ENCODE results near the gene CRISPLD2. TPM values are rescaled to one million over a fixed set of nuclear protein-coding genes. Genes with fewer than 3 reads are reported as not detected.
A peak's percentile ranks its signal among the peaks of the same experiment; 100 is the strongest.
"Not testable (repeated sequence)": the region's sequence is repeated elsewhere in the genome, so short reads cannot be mapped to it uniquely, and the experiment has no call there.

Gene CRISPLD2
- total RNA-seq, 2 donors from 2014 or later = 27.5 to 129 TPM

DNA sequence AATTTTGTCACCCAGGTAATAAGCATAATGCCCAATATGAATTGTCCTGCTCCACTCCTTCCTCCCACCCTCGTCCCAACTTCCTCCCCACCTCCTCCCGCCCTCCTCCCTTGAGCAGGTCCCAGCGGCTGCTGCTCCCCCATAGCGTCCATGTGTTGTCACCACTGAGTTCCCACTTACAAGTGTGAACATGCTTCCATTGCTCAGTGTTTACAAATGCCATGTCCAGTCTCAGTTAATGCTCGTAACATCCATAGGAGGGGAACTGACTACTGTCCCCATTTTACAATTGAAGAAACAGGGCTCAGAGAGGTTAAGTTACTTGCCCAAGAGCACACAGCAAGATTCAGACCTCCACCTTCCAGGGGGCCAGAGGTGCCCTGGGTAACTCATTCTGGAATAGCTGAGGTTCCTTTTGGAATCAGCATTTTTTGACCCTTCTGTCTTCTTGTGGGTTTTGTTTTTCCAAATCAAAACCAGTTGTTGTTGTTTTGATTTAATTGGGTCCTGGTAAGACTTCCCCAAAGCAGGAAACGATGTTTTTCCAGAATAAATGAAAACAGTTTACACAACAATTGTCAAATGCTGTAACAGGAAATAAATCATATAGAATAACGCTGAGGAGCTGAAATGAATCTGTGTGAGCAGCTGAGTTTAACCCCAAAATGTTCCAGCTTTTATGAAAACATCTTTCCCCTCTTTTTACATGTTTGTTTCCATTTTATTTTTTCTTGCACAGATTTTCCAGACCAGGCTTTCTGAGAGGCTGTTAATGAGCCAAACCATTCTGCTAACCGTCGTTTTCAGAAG is 117.6 kb downstream of the CRISPLD2 start:
- Histone ChIP-seq H3K36me3 (replicated peaks in 1 of 2; ENCODE audit: insufficient read depth in 1 of 2, low read depth in 2 of 2) (no peaks in the 10 kb centered on the region), H3K27ac (no peak overlapping the region), H3K4me1 (peaks cover 22% of the 10 kb centered on the region), H3K4me3 (no peak overlapping the region), H3K27me3 (no peaks in the 10 kb centered on the region), H3K9me3 (no peaks in the 10 kb centered on the region)
- TF ChIP-seq, protein P1, sequence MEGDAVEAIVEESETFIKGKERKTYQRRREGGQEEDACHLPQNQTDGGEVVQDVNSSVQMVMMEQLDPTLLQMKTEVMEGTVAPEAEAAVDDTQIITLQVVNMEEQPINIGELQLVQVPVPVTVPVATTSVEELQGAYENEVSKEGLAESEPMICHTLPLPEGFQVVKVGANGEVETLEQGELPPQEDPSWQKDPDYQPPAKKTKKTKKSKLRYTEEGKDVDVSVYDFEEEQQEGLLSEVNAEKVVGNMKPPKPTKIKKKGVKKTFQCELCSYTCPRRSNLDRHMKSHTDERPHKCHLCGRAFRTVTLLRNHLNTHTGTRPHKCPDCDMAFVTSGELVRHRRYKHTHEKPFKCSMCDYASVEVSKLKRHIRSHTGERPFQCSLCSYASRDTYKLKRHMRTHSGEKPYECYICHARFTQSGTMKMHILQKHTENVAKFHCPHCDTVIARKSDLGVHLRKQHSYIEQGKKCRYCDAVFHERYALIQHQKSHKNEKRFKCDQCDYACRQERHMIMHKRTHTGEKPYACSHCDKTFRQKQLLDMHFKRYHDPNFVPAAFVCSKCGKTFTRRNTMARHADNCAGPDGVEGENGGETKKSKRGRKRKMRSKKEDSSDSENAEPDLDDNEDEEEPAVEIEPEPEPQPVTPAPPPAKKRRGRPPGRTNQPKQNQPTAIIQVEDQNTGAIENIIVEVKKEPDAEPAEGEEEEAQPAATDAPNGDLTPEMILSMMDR (IDR thresholded peaks at IDR 0.05) = no peak
- TF ChIP-seq POLR2A (IDR thresholded peaks at IDR 0.05) = no peak
- ATAC-seq (no peak), DNase-seq (no peak)
- 69 to 79% methylated on average over 9 of the region's 9 CpGs for WGBS, 2 donors
- intact Hi-C loops (cut with DNase I) = no loop called here

GRCh38 chr16:84938616-84939015 is 118.8 kb downstream of the CRISPLD2 start:
- ATAC-seq; intact Hi-C loops (cut with DNase I); H3K36me3 ChIP-seq (replicated peaks in 1 of 2; ENCODE audit: insufficient read depth in 1 of 2, low read depth in 2 of 2); H3K9me3 ChIP-seq; DNase-seq; H3K27me3 ChIP-seq; H3K27ac ChIP-seq; H3K4me3 ChIP-seq: not testable (repeated sequence)
- WGBS, 2 donors = 83 to 87% methylated on average over 5 to 6 of the region's 6 CpGs
- peaks cover 13% of the 10 kb centered on the region for H3K4me1 ChIP-seq

- Histone ChIP-seq H3K36me3 (replicated peaks in 1 of 2; ENCODE audit: insufficient read depth in 1 of 2, low read depth in 2 of 2) (no peaks in the 10 kb centered on the region), H3K4me3 (no peak overlapping the region), H3K27me3 (no peaks in the 10 kb centered on the region), H3K4me1 (no peaks in the 10 kb centered on the region), H3K27ac (no peak overlapping the region), H3K9me3 (no peaks in the 10 kb centered on the region)
- intact Hi-C loops (cut with DNase I) = no loop called here
- WGBS, 2 donors = 79 to 85% methylated on average over 16 to 40 of the region's 41 CpGs
- DNase-seq (no peak), ATAC-seq (peak; percentile 27)
- no peak for TF ChIP-seq POLR2A (IDR thresholded peaks at IDR 0.05)
- TF ChIP-seq, protein P1 (IDR thresholded peaks at IDR 0.05) = no peak
Measured at GRCh38 chr16:84940670-84941551, 121.1 kb downstream of the CRISPLD2 start.

DNA sequence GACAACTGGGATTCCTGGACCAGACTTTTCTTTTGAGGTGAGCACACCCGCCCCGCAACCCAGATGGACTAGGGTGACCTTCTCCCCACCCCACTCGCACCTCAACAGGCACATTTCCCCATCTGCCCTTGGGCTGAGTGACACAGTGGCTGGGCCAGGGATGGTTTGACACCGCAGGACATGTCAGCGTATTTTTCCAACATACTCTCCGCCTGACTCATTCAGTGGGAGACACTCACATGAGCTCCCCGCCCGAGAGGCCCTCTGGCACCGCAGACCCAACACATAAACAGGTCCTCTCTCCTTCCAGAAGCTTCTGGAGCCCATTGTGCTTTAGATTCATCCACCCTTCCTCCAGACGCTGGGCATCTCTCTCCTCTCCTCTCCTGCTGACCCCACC is 122.1 kb downstream of the CRISPLD2 start:
- Histone ChIP-seq H3K4me3 (no peak overlapping the region), H3K27ac (no peak overlapping the region), H3K27me3 (no peaks in the 10 kb centered on the region), H3K4me1 (no peaks in the 10 kb centered on the region), H3K9me3 (no peaks in the 10 kb centered on the region), H3K36me3 (replicated peaks in 1 of 2; ENCODE audit: insufficient read depth in 1 of 2, low read depth in 2 of 2) (no peaks in the 10 kb centered on the region)
- DNase-seq (no peak), ATAC-seq (no peak)
- TF ChIP-seq POLR2A (IDR thresholded peaks at IDR 0.05) = no peak
- TF ChIP-seq, protein P1 (IDR thresholded peaks at IDR 0.05) = no peak
- 89 to 90% methylated on average over 9 to 10 of the region's 10 CpGs for WGBS, 2 donors
- intact Hi-C loops (cut with DNase I) = no loop called here

GRCh38 chr16:84942786-84943185 is 123.0 kb downstream of the CRISPLD2 start:
- no peaks in the 10 kb centered on the region for H3K9me3 ChIP-seq
- no peak for TF ChIP-seq POLR2A (IDR thresholded peaks at IDR 0.05)
- TF ChIP-seq, protein P1 (IDR thresholded peaks at IDR 0.05) = no peak
- no peaks in the 10 kb centered on the region for H3K27me3 ChIP-seq
- no peaks in the 10 kb centered on the region for H3K4me1 ChIP-seq
- DNase-seq (no peak), ATAC-seq (no peak)
- intact Hi-C loops (cut with DNase I) = no loop called here
- H3K4me3 ChIP-seq = no peak overlapping the region
- 82 to 91% methylated on average over 4 of the region's 4 CpGs for WGBS, 2 donors
- no peak overlapping the region for H3K27ac ChIP-seq
- no peaks in the 10 kb centered on the region for H3K36me3 ChIP-seq (replicated peaks in 1 of 2; ENCODE audit: insufficient read depth in 1 of 2, low read depth in 2 of 2)

Measured in body of pancreas (tissue), 4 donors.